HG03521 (cell line): ENCODE results near the gene PI4KA.
"Not testable (repeated sequence)": the region's sequence is repeated elsewhere in the genome, so short reads cannot be mapped to it uniquely, and the experiment has no call there.

Experiments used
- ATAC-seq: cut with Tn5 transposase; IDR thresholded peaks from one replicate; pipeline ENCODE4 v1.9.1; 2021; ENCODE audit warnings: mild to moderate bottlenecking, moderate library complexity; ENCODE audit not compliant: unreplicated experiment

The PI4KA gene

GRCh38 chr22:20852076-20852475, 6.5 kb downstream of the PI4KA start:
- no peak for ATAC-seq

DNA sequence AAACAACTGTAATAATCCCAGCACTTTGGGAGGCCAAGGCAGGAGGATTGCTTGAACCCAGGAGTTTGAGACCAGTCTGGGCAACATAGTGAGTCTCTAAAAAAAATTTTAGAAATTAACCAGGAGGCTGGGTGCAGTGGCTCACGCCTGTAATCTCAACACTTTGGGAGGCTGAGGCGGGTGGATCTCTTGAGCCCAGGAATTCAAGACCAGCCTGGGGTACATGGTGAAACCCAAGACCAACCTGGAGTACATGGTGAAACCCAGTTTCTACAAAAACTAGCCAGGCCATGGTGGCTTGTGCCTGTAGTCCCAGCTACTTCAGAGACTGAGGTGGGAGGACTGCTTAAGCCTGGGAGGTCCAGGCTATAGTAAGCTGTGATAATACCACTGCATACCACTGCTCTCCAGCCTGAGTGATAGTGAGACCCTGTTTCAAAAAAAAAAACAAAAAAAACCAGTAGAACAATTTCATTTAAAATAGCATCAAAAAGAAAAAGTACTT, 11.2 kb downstream of the PI4KA start:
- ATAC-seq: no peak

DNA sequence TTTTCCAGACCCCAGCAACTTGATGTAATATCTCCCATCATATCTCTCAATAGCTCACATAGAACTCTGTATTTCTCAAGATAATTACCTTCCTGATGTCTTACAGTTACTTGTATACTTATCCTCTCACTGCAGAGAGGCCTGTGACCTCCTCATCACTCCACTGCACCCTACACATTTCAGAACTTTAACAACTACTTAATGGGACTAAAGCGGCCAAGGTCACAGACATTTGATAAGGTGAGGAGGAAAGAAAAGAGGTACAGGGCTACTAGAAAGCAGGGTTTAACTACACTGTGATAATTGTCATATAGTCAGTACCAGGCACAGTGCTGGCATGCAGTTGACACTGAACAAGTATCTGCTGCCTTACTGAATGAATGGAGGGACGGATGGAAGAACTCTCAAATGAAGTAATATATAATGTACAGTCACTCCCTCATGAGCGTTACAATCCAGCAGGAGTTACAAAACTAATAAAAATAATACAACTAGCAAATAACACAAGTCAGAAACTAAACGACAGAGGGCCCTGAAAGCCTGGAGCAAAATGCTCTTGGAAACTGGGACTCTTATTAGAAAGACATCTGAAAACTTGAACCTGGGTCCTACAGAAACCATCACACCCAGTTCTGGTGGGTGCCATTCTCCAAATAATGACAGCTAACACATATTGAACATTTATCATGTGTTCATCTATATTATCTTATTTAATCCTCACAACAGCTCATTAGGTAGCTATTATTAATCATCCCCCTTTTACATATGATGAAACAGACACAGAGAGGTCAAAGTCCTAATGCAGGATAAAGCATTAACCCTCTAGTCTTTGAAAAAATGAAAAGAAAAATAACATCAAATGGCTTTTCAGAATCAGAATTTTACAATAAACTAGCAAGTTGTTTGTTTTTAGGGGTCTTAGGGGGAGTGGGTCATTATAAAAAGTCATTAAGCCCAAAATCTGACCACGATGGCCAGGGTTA, 14.3 kb downstream of the PI4KA start:
- ATAC-seq: no peak

- ATAC-seq: no peak
Observed at GRCh38 chr22:20843501-20843900, 15.1 kb downstream of the PI4KA start.

- no peak for ATAC-seq
Observed at GRCh38 chr22:20840646-20841371, 17.8 kb downstream of the PI4KA start.

DNA sequence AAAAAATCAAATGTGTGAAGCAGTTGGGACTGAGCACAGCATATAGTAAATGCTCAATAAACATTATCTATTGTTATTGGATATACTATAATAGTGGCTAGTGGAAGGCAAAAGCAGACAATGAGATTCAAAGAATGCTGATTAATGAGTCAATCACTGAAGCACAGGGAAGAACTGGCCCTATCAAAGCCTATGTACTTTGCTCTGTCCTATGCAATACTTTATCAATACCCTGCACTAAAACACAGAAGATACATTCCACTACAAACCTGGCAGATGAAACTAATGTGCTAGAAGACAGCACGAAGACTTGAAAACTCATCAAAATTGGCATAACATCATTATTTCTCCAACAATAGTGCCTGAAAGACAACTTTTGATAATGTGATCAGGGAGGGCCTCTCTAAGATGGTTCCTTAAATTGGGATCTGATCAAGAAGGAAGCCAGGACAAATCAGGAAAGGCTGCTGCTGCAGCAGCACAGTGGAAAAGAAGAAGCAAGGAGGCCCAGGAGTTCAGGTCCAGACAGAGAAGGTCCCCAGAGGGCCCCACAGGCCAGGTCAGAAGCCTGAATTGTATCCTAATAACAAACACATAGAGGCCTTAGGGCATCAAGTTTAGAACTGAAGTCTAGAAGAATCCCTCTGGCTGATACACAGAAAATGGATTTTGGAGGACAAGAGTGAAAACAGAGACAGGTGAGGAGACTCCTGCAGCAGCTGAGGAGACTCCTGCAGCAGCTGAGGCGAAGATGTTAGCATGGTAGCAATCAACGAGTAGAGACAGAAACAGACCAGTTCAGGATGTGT, 18.6 kb downstream of the PI4KA start:
- no peak for ATAC-seq

- ATAC-seq: not testable (repeated sequence)
Observed at GRCh38 chr22:20839354-20839753, 19.3 kb downstream of the PI4KA start.

GRCh38 chr22:20836987-20837823, 21.4 kb downstream of the PI4KA start:
- no peak for ATAC-seq

GRCh38 chr22:20834725-20835124, 23.9 kb downstream of the PI4KA start:
- no peak for ATAC-seq

- no peak for ATAC-seq
Observed at GRCh38 chr22:20834206-20834605, 24.4 kb downstream of the PI4KA start.

GRCh38 chr22:20833225-20833665, 25.4 kb downstream of the PI4KA start:
- no peak for ATAC-seq

DNA sequence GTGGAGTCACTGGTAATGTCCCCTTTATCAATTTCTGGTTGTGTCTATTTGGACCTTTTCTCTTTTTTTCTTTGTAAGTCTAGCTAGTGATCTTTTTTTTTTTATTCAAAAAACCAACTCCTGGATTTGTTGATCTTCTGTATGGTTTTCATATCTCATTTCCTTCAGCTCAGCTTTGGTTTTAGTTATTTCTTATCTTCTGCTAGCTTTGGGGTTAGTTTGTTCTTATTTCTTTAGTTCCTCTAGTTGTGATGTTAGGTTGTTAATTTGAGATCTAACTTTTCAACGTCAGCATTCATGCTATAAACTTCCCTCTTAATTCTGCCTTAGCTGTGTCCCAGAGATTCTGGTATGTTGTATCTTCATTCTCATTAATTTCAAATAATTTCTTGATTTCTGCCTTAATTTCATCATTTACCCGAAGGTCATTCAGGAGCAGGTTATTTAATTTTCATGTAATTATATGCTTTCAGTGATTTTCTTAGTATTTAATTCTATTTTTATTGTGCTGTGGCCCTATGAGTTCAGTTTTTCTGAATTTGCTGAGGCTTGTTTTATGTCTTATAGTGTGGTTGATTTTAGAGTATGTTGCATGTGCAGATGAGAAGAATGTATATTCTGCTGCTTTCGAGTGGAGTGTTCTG, 29.0 kb downstream of the PI4KA start:
- no peak for ATAC-seq

GRCh38 chr22:20826373-20827152, 32.0 kb downstream of the PI4KA start:
- ATAC-seq: not testable (repeated sequence)

DNA sequence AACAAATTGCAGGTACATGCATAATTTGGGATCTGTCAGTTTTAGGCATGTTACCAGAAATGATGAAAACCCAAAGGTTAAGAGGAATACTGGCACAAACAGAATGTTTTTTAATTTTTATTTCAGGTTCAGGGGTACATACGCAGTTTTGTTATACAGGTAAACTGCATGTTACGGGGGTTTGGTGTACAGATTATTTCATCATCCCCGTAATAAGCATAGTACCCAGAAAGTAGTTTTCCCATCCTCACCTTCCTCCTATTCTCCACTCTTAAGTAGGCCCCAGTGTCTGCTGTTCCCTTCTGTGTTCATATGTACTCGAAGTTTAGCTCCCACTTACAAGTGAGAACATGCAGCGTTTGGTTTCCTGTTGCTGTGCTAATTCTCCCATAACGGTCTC, 33.0 kb downstream of the PI4KA start:
- no peak for ATAC-seq

GRCh38 chr22:20825216-20825615, 33.4 kb downstream of the PI4KA start:
- not testable (repeated sequence) for ATAC-seq

DNA sequence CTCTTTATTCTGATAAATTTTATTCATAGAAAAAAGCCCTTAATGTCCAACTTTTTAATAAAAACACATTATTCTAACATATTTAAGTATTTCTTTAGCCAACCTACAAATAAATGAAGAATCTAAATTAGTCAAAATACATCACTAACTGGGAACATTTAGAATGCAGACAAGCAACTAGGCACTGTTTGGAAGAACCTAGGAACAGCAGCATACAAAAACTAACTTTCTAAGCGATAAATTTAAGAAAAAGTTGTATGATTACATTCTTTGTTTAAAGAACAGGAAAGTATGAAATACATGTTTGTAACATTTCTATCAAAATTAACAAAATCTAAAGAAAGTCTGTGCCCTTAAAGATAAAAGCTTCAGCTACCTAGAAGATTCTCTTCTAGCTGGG, 35.3 kb downstream of the PI4KA start:
- no peak for ATAC-seq

DNA sequence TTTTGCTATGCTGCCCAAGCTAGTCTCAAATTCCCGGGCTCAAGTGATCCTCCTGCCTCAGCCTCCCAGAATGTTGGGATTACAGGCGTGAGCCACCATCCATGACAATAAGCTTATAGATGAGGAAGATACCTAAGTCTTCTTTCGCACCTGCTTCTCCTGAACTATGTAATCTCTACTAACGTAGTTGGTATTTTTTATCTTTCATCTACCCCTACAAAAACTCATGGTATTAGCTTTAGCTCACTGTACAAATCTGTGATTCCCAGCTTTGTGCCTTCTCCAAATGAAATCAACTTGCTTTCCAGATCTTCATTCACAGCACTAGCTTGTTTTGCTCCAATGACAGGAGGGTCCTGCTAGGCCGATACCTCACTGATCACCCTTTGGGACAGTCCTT, 36.4 kb downstream of the PI4KA start:
- ATAC-seq: no peak

- not testable (repeated sequence) for ATAC-seq
Observed at GRCh38 chr22:20821717-20822239, 36.8 kb downstream of the PI4KA start.
